Fibroblast of lung (primary cell): ENCODE data around the gene TYRP1.

Experiments
- CTCF ChIP-seq, 2 donors: IDR thresholded peaks in 1 of 2; conservative IDR thresholded peaks in 1 of 2; 1 replicate in 1 of 2; 2 replicates in 1 of 2; pipeline ENCODE4 v1.5.1; 2011 to 2012; ENCODE audit warnings: low read length in 2 of 2, control low read depth in 1 of 2, inconsistent platforms in 1 of 2, low read depth in 1 of 2, mild to moderate bottlenecking in 1 of 2
- EZH2 ChIP-seq: IDR thresholded peaks from 2 replicates; pipeline ENCODE4 v1.5.1; 2012; ENCODE audit warnings: low read length, control low read depth, mild to moderate bottlenecking; ENCODE audit errors: missing control alignments

- no peak for TF ChIP-seq CTCF (conservative IDR thresholded peaks at IDR 0.05 in 1 of 2, IDR thresholded peaks at IDR 0.05 in 1 of 2; ENCODE audit: low read depth in 1 of 2, low read length in 2 of 2)
- no peak for TF ChIP-seq EZH2
Measured at GRCh38 chr9:12712532-12712931, 19.3 kb downstream of the TYRP1 start.
